GM12872 (cell line): ENCODE measurements around the gene CAB39.
A peak's percentile ranks its signal among the peaks of the same experiment; 100 is the strongest.

Experiments
- CTCF ChIP-seq: IDR thresholded peaks from 3 replicates; pipeline ENCODE4 v1.5.1; 2011; ENCODE audit warnings: low read depth, mild to moderate bottlenecking, low read length, moderate library complexity; ENCODE audit not compliant: insufficient read depth

Gene CAB39

GRCh38 chr2:230846360-230846759 is 133.7 kb downstream of the CAB39 start:
- TF ChIP-seq CTCF: no peak

GRCh38 chr2:230847883-230848388 is 135.3 kb downstream of the CAB39 start:
- peak; percentile 89 for TF ChIP-seq CTCF

GRCh38 chr2:230849633-230850357 is 137.2 kb downstream of the CAB39 start:
- peak; percentile 95 for TF ChIP-seq CTCF

DNA sequence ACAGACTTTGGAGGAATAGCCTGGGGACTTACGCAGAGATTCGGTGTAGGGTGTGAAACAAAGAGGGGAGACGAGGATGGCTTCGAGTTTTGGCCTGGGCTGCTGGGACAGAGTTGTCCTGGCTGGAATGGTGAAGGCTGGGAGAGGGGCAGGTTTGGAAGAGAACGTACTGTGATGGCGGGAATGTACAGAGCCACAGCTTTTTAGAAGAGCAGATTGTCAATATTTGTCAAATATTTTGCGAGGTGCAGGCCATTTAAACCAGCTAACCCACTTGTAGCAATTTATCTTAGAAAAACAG is 137.7 kb downstream of the CAB39 start:
- no peak for TF ChIP-seq CTCF

DNA sequence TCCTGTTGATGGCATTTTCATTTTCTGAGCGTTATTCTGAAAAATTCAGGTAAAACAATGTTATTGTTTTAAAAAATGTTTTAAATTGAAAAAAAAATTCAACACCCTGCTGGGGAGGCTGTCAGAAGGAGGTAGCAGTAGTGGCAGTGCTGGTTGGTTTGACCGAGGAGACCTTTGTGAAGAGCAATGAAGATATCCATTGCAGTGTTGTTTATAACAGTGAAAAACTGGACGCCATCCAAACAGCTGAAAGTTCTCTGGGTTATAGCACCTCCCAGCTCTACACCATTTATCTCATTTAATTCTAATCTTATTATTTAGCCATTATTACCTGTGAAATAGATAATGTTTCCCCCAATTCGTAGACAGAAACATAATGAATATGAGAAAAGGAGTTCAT is 139.5 kb downstream of the CAB39 start:
- no peak for TF ChIP-seq CTCF

GRCh38 chr2:230861552-230862255 is 149.1 kb downstream of the CAB39 start:
- TF ChIP-seq CTCF: no peak

DNA sequence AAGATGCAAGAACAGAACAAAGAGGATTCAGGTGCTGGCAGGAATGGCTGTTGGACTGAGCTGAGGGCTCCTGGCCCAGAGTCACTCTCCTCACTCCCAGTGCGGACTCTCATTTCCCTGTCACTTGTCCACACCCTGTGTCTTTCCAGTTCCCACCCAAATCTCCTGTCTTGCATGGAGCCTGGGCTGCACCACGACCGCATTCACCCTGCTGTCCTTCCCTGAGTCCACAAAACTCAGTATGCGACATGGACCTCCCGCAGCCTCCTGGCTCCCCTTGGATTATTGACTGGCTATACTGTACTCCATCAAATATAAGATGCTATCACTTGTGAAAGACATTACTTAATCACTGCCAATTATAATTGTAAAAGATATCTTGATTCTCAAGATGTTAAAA is 149.7 kb downstream of the CAB39 start:
- no peak for TF ChIP-seq CTCF
